ENCODE measurements around the gene TMEM247. TPM values are rescaled to one million over a fixed set of nuclear protein-coding genes. Genes with fewer than 3 reads are reported as not detected.

The TMEM247 gene
- total and polyA plus RNA-seq, 3 donors from 2014 or later = 18.5 to 59.4 (median 27.2) TPM

DNA sequence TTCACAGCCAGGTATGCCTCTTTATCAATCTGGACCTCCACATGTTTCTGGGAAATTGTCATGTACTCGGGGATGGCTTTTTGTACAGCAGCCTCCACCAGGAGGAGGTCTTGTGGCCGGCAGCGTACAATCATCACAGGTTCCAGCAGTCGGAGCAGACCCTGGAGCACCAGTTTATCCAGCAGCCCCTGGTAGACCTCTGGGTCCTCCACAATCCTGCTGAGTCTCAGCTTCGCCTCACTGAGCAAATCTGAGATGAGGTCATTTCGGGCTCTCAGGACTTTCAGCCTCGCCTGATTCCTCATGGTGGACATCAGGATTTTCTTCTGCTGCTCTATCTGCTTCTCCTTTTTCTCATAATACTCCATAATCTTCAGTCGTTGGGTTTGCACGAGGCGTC is 32.8 kb downstream of the TMEM247 start:
- intact Hi-C loops (cut with DNase I; ENCODE audit: low total_unique reads) = no loop called here
- Histone ChIP-seq H3K4me3 (no peak overlapping the region), H3K36me3 (ENCODE audit: low read depth, missing control alignments) (no peaks in the 10 kb centered on the region), H3K27ac (no peak overlapping the region), H3K27me3 (no peaks in the 10 kb centered on the region), H3K9me3 (no peaks in the 10 kb centered on the region), H3K4me1 (no peaks in the 10 kb centered on the region)
- DNase-seq = no peak
- TF ChIP-seq, protein P1, sequence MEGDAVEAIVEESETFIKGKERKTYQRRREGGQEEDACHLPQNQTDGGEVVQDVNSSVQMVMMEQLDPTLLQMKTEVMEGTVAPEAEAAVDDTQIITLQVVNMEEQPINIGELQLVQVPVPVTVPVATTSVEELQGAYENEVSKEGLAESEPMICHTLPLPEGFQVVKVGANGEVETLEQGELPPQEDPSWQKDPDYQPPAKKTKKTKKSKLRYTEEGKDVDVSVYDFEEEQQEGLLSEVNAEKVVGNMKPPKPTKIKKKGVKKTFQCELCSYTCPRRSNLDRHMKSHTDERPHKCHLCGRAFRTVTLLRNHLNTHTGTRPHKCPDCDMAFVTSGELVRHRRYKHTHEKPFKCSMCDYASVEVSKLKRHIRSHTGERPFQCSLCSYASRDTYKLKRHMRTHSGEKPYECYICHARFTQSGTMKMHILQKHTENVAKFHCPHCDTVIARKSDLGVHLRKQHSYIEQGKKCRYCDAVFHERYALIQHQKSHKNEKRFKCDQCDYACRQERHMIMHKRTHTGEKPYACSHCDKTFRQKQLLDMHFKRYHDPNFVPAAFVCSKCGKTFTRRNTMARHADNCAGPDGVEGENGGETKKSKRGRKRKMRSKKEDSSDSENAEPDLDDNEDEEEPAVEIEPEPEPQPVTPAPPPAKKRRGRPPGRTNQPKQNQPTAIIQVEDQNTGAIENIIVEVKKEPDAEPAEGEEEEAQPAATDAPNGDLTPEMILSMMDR (IDR thresholded peaks at IDR 0.05) = no peak
- no peak for TF ChIP-seq POLR2A (IDR thresholded peaks at IDR 0.05)
- WGBS, 2 donors = 94 to 95% methylated on average over 10 of the region's 10 CpGs

DNA sequence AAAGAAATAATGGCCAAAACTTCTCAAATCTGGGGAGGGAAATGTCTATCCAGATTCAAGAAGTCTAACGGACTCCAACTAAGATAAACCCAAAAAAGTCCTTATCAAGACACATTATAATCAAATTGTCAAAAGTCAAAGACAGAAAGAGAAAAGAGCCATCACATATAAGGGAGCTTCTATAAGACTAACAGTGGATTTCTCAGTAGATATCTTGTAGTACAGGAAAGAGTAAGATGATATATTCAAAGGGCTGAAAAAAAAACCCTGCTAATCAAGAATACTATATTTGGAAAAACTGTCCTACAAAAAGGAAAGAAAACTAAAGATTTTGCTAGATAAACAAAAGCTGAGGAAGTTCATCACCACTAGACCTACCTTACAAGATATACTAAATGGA is 35.4 kb downstream of the TMEM247 start:
- Histone ChIP-seq H3K27me3 (no peaks in the 10 kb centered on the region), H3K4me3 (no peak overlapping the region), H3K4me1 (no peaks in the 10 kb centered on the region), H3K27ac (no peak overlapping the region), H3K36me3 (ENCODE audit: low read depth, missing control alignments) (no peaks in the 10 kb centered on the region), H3K9me3 (no peaks in the 10 kb centered on the region)
- TF ChIP-seq, protein P1 (IDR thresholded peaks at IDR 0.05) = no peak
- TF ChIP-seq POLR2A (IDR thresholded peaks at IDR 0.05) = no peak
- intact Hi-C loops (cut with DNase I; ENCODE audit: low total_unique reads) = no loop called here
- no peak for DNase-seq
- 76 to 89% methylated on average over 1 of the region's 1 CpG for WGBS, 2 donors

DNA sequence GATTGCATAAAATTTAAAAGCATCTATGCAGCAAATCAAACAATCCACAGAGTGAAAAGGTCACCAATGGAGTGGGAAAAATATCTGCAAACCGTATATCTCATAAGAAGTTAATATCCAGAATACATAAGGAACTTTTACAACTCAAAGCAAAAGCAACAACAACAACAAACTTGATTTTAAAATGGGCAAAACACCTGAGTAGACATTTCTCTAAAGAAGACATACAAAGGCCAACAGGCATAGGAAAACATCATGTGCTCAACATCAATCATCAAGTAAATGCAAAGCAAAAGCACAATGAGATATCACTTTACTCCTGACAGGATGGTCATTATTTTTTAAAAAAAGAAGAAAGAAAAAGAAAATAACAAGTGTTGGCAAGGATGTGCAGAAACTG is 38.1 kb downstream of the TMEM247 start:
- Histone ChIP-seq H3K27me3 (no peaks in the 10 kb centered on the region), H3K36me3 (ENCODE audit: low read depth, missing control alignments) (no peaks in the 10 kb centered on the region), H3K4me1 (peaks cover 6% of the 10 kb centered on the region), H3K4me3 (no peak overlapping the region), H3K9me3 (no peaks in the 10 kb centered on the region), H3K27ac (no peak overlapping the region)
- WGBS, 2 donors = 86 to 94% methylated on average over 1 of the region's 1 CpG
- no peak for DNase-seq
- intact Hi-C loops (cut with DNase I; ENCODE audit: low total_unique reads) = no loop called here
- no peak for TF ChIP-seq POLR2A (IDR thresholded peaks at IDR 0.05)
- TF ChIP-seq, protein P1 (IDR thresholded peaks at IDR 0.05) = no peak

DNA sequence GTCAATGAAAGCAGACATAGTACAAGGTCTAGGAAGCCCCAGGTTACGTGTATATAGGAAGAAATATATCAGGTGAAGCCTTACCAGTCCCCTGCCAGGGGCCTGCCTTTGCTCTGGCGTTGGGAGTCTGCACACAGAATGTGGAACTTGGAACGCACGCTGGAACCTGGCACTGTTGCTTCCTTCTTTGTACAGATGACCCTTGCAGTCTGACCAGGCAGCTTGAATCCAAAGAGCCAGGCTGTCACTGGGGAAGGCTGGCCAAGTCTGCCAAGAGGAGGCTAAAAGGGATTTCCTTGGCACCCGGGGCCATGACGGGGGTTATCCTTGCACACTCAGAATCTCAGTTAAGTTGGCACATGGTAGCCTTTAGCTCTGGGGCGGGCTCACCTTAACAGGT is 39.5 kb downstream of the TMEM247 start:
- H3K4me3 ChIP-seq = no peak overlapping the region
- intact Hi-C loops (cut with DNase I; ENCODE audit: low total_unique reads) = no loop called here
- no peak for TF ChIP-seq POLR2A (IDR thresholded peaks at IDR 0.05)
- TF ChIP-seq, protein P1 (IDR thresholded peaks at IDR 0.05) = no peak
- peaks cover 6% of the 10 kb centered on the region for H3K4me1 ChIP-seq
- WGBS, 2 donors = 81% methylated on average over 7 of the region's 7 CpGs
- no peak overlapping the region for H3K27ac ChIP-seq
- H3K9me3 ChIP-seq = no peaks in the 10 kb centered on the region
- no peaks in the 10 kb centered on the region for H3K27me3 ChIP-seq
- H3K36me3 ChIP-seq (ENCODE audit: low read depth, missing control alignments) = no peaks in the 10 kb centered on the region
- DNase-seq = no peak

DNA sequence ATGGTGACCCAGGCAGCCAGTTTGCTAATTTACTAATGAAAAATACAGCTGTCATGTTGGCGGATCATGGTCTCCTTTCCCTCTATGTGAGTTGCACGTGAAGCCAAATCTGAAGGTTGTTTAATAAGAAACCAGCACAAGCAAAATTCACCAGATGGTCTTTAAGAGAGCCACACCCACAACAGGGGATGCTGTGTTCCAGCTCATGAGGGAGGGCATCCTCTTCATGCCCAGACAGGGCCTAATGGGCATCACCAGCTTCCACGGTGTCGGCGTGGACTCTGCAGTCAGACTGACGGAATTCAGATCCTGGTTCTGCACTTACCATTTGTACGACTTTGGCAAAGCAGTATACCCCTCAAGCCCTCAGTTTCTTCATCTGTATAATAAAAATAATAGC is 39.9 kb downstream of the TMEM247 start:
- intact Hi-C loops (cut with DNase I; ENCODE audit: low total_unique reads) = no loop called here
- Histone ChIP-seq H3K36me3 (ENCODE audit: low read depth, missing control alignments) (no peaks in the 10 kb centered on the region), H3K27me3 (no peaks in the 10 kb centered on the region), H3K27ac (no peak overlapping the region), H3K4me3 (no peak overlapping the region), H3K4me1 (peaks cover 6% of the 10 kb centered on the region), H3K9me3 (no peaks in the 10 kb centered on the region)
- TF ChIP-seq, protein P1 (IDR thresholded peaks at IDR 0.05) = no peak
- TF ChIP-seq POLR2A (IDR thresholded peaks at IDR 0.05) = no peak
- no peak for DNase-seq
- WGBS, 2 donors = 81 to 92% methylated on average over 7 of the region's 7 CpGs

Measured in testis (tissue), 3 donors.